HepG2 (cell line): ENCODE results near the gene TAGLN2. TPM values are rescaled to one million over a fixed set of nuclear protein-coding genes. Genes with fewer than 3 reads are reported as not detected.

ENCODE experiments used
- ATAC-seq: fragments of 200-7000 bp; cut with Tn5 transposase; 3 replicates; pipeline ENCODE4 v1.9.1; 2020; ENCODE audit warnings: mild to moderate bottlenecking, moderate library complexity
- BruUV-seq: library from RNA; stranded (reverse); fragments of 400-500 nt; replicated peaks from 2 replicates; lab custom pipeline; 2021; lab: Mats Ljungman, UMichigan
- CTCF ChIA-PET: fragments of 300-600 bp; formaldehyde crosslinking; extraction: SDS; loops from one replicate; lab custom pipeline; 2021; ENCODE audit warnings: low total read pairs, inconsistent platforms, low intra/inter-chr PET ratio; lab: Yijun Ruan, JAX
- POLR2A ChIA-PET: fragments of 350-600 bp; sonication (Branson Sonifier 250); formaldehyde crosslinking; loops from one replicate; lab custom pipeline; 2020; ENCODE audit warnings: antibody characterized with exemption, inconsistent platforms; lab: Yijun Ruan, JAX
- DNase-seq: peaks from one replicate; pipeline ENCODE4 v3.0.0-alpha.2; 2015; ENCODE audit warnings: low spot score
- FAIRE-seq: peaks from 3 replicates; lab custom pipeline; 2011; peaks lifted over from hg19 to GRCh38; lab: Jason Lieb, UNC
- H2AFZ ChIP-seq: one replicate; pipeline ENCODE4 v1.6.1; 2011; ENCODE audit warnings: low read length, inconsistent platforms
- H3K27ac ChIP-seq: fragments of 300-600 bp; 3 replicates; pipeline ENCODE4 v1.8.0; 2011; ENCODE audit warnings: mixed run types, mild to moderate bottlenecking, mixed read lengths, low read length, inconsistent platforms; ENCODE audit not compliant: insufficient read depth; ENCODE audit errors: extremely low read length
- H3K27me3 ChIP-seq, 2 experiments: fragments of 200-600 bp in 1 of 2; 2 replicates in 1 of 2; 3 replicates in 1 of 2; pipeline versions ENCODE4 v1.6.0 to v1.8.0; 2011; ENCODE audit warnings: low read length in 2 of 2, mild to moderate bottlenecking in 2 of 2, moderate library complexity in 2 of 2, inconsistent platforms in 1 of 2; ENCODE audit not compliant: insufficient read depth in 2 of 2, control insufficient read depth in 1 of 2
- H3K36me3 ChIP-seq, 2 experiments: fragments of 200-600 bp in 1 of 2; replicated peaks in 1 of 2; 2 replicates in 1 of 2; 3 replicates in 1 of 2; pipeline versions ENCODE4 v1.5.1 to v1.8.0; 2011; ENCODE audit warnings: low read length in 2 of 2, inconsistent platforms in 1 of 2; ENCODE audit not compliant: insufficient read depth in 2 of 2, control insufficient read depth in 1 of 2
- H3K4me1 ChIP-seq: 2 replicates; pipeline ENCODE4 v1.5.1; 2012; ENCODE audit warnings: low read length, inconsistent platforms; ENCODE audit not compliant: insufficient read depth
- H3K4me2 ChIP-seq: 2 replicates; pipeline ENCODE4 v1.6.0; 2011; ENCODE audit warnings: low read depth, low read length, inconsistent platforms
- H3K4me3 ChIP-seq, 3 experiments: fragments of 200-600 bp in 1 of 3; sonication (generic), shearing (Covaris generic) in 1 of 3; replicated peaks in 1 of 3; 2 replicates each; pipeline ENCODE4 v1.5.1; 2011 to 2016; ENCODE audit warnings: low read length in 3 of 3, inconsistent platforms in 2 of 3, low read depth in 2 of 3, mild to moderate bottlenecking in 2 of 3, control low read depth in 1 of 3, mixed read lengths in 1 of 3; ENCODE audit not compliant: insufficient read depth in 1 of 3
- H3K79me2 ChIP-seq: one replicate; pipeline ENCODE4 v1.6.1; 2011; ENCODE audit warnings: low read length, inconsistent platforms; ENCODE audit not compliant: insufficient read depth
- H3K9ac ChIP-seq: 2 replicates; pipeline ENCODE4 v1.6.0; 2011; ENCODE audit warnings: mild to moderate bottlenecking, low read depth, low read length, inconsistent platforms; ENCODE audit not compliant: insufficient read depth
- H3K9me3 ChIP-seq: 2 replicates; pipeline ENCODE4 v1.5.1; 2012; ENCODE audit warnings: mild to moderate bottlenecking, low read length
- H4K20me1 ChIP-seq: 2 replicates; pipeline ENCODE4 v1.6.0; 2011; ENCODE audit warnings: inconsistent platforms, mild to moderate bottlenecking, low read length, moderate library complexity; ENCODE audit not compliant: insufficient read depth
- BRCA1 ChIP-seq: sonication (generic); formaldehyde crosslinking; IDR thresholded peaks from 2 replicates; pipeline ENCODE4 v1.4.0; 2020; ENCODE audit warnings: missing genetic modification reagents
- HDAC1 ChIP-seq: sonication (generic); formaldehyde crosslinking; IDR thresholded peaks from 2 replicates; pipeline ENCODE4 v1.5.1; 2020; ENCODE audit warnings: mild to moderate bottlenecking, missing genetic modification reagents
- HES4 ChIP-seq: sonication (generic); formaldehyde crosslinking; IDR thresholded peaks from 2 replicates; pipeline ENCODE4 v1.9.0; 2021; ENCODE audit warnings: mild to moderate bottlenecking, missing genetic modification reagents, borderline replicate concordance
- KDM2A ChIP-seq: sonication (generic); formaldehyde crosslinking; IDR thresholded peaks from 2 replicates; pipeline ENCODE4 v1.4.0; 2020; ENCODE audit warnings: low read depth, missing genetic modification reagents, borderline replicate concordance
- NFIC ChIP-seq: IDR thresholded peaks from 2 replicates; pipeline ENCODE4 v1.6.1; 2012; ENCODE audit warnings: mild to moderate bottlenecking, low read length, inconsistent platforms
- RAD21 ChIP-seq: fragments of 450-650 bp; formaldehyde crosslinking; IDR thresholded peaks from 2 replicates; pipeline ENCODE4 v1.5.0; 2020; ENCODE audit warnings: mild to moderate bottlenecking
- RFX1 ChIP-seq: fragments of 450-650 bp; IDR thresholded peaks from 2 replicates; pipeline ENCODE4 v1.6.1; 2017
- SOX13 ChIP-seq, 3 experiments: fragments of 450-650 bp in 1 of 3; sonication (generic) in 1 of 3; formaldehyde crosslinking in 1 of 3; IDR thresholded peaks in 2 of 3; conservative IDR thresholded peaks in 1 of 3; 2 replicates each; pipeline versions ENCODE4 v1.5.0 to v1.6.1; 2016 to 2020; ENCODE audit warnings: antibody characterized with exemption in 1 of 3, mild to moderate bottlenecking in 1 of 3, missing compliant biosample characterization in 1 of 3, missing genetic modification reagents in 1 of 3, moderate library complexity in 1 of 3
- SP5 ChIP-seq: IDR thresholded peaks from 2 replicates; pipeline ENCODE4 v1.6.1; 2016; ENCODE audit warnings: low read depth, borderline replicate concordance
- SSRP1 ChIP-seq: IDR thresholded peaks from 2 replicates; pipeline ENCODE4 v1.6.1; 2016; ENCODE audit warnings: control low read depth
- TAF15 ChIP-seq: fragments of 200-400 bp; formaldehyde crosslinking; IDR thresholded peaks from one replicate; pipeline ENCODE4 v1.6.1; 2018; ENCODE audit warnings: mild to moderate bottlenecking, low read depth, low read length; ENCODE audit not compliant: poor library complexity, severe bottlenecking
- TSC22D2 ChIP-seq: sonication (generic); formaldehyde crosslinking; IDR thresholded peaks from 2 replicates; pipeline ENCODE4 v1.5.1; 2020; ENCODE audit warnings: missing genetic modification reagents, mild to moderate bottlenecking, borderline replicate concordance
- ZNF572 ChIP-seq: sonication (generic); formaldehyde crosslinking; IDR thresholded peaks from 2 replicates; pipeline ENCODE4 v1.5.1; 2020; ENCODE audit warnings: mild to moderate bottlenecking, missing genetic modification reagents
- ZNF775 ChIP-seq: sonication (generic); formaldehyde crosslinking; IDR thresholded peaks from 2 replicates; pipeline ENCODE4 v1.4.0; 2020; ENCODE audit warnings: missing genetic modification reagents, mild to moderate bottlenecking, moderate library complexity, borderline replicate concordance
- ZNF816 ChIP-seq: sonication (generic); formaldehyde crosslinking; IDR thresholded peaks from 2 replicates; pipeline ENCODE4 v1.8.0; 2022; ENCODE audit warnings: missing genetic modification reagents, mild to moderate bottlenecking, borderline replicate concordance
- WGBS: methylation state at CpG from one replicate; pipeline ENCODE4 v1.1.6; 2017; ENCODE audit warnings: low lambda C conversion rate; 5-methylcytosine and 5-hydroxymethylcytosine counted together
- in situ Hi-C: cut with HindIII; loops from 2 replicates; pipeline ENCODE4 v1.10.0; 2017; ENCODE audit warnings: low pct_unique_long_range_greater_than_20kb; ENCODE audit not compliant: extremely low pct_ligation_motif_present
- intact Hi-C: fragments of 100-400 bp; cut with micrococcal nuclease; formaldehyde crosslinking; loops from one replicate; pipeline ENCODE4 v1.10.0; 2022; ENCODE audit not compliant: unreplicated experiment
- polyA plus RNA-seq, 8 experiments: library from polyadenylated mRNA; depleted of rRNA in 3 of 8; stranded (reverse) in 7 of 8; unstranded in 1 of 8; fragments of >200 nt; fragmentation: Illumina TruSeq in 4 of 8; extraction: Trizol in 4 of 8; gene quantifications; 2 replicates each; pipeline versions ENCODE4 v1.2.1 to v1.2.3, GENCODE V29; 2011 to 2016; ENCODE audit warnings: low read depth in 4 of 8, missing spikeins in 1 of 8, mixed read lengths in 1 of 8; ENCODE audit not compliant: insufficient read depth in 1 of 8
- total RNA-seq, 5 experiments: library from RNA; depleted of rRNA; stranded (reverse); fragments of >200 nt; fragmentation: Illumina TruSeq; extraction: Trizol; gene quantifications; 2 replicates each; pipeline ENCODE4 v1.2.3, GENCODE V29; 2016; ENCODE audit warnings: low read depth in 1 of 5
- TF ChIP-seq, protein P1 (sequence below): sonication (generic); formaldehyde crosslinking; IDR thresholded peaks from 2 replicates; pipeline ENCODE4 v1.4.0; 2020; ENCODE audit warnings: mild to moderate bottlenecking, missing genetic modification reagents
- TF ChIP-seq, protein P2 (sequence below): sonication (generic); formaldehyde crosslinking; IDR thresholded peaks from 2 replicates; pipeline ENCODE4 v1.9.0; 2021; ENCODE audit warnings: missing genetic modification reagents, borderline replicate concordance
- TF ChIP-seq, protein P3 (sequence below): sonication (generic); formaldehyde crosslinking; IDR thresholded peaks from 2 replicates; pipeline ENCODE4 v1.5.0; 2020; ENCODE audit warnings: missing genetic modification reagents
- TF ChIP-seq, protein P4 (sequence below): conservative IDR thresholded peaks from 2 replicates; pipeline ENCODE4 v1.6.1; 2018; ENCODE audit warnings: missing genetic modification reagents

The TAGLN2 gene
- total and polyA plus RNA-seq, 2 of the 13 experiments (the other 11 are each of a cell fraction or from before 2014, with no cell fraction given), result 6.7 to 17.2 TPM

DNA sequence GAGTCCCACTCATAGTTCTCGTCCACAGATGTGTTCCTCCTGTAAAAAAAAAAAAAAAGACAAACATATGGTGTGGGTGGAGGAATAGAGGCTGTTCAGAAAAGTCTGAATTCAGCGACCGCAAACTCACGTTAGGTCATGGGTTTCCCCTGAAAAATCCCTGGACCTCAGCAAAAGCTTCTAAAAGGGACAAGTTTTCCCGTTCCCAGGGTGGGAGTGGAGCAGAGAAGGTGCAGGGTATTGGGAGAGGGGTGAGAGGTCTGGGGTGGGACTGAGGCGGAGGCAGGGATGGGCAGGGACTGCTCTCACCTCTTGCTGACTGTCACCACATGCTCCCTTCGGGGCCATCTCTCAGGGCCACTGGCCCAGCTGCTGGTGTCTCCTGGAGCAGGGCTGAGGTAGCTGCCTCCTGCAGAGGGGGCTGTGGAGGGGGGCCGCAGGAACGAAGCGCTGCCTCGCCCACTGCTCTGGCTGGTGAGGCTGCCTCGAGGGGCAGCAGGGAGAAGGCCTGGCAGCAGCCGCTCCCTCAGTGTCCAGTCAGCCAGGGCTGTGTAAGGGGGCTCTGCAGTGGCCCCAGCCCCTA, 2.6 kb upstream of the TAGLN2 start (continued):
- TF ChIP-seq ZNF572 (no peak), HDAC1 (CRISPR knock-in tag) (no peak), RFX1 (no peak), SP5 (no peak)
- TF ChIP-seq, protein P1, sequence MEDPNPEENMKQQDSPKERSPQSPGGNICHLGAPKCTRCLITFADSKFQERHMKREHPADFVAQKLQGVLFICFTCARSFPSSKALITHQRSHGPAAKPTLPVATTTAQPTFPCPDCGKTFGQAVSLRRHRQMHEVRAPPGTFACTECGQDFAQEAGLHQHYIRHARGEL (CRISPR knock-in tag), result no peak
- TF ChIP-seq, protein P2, sequence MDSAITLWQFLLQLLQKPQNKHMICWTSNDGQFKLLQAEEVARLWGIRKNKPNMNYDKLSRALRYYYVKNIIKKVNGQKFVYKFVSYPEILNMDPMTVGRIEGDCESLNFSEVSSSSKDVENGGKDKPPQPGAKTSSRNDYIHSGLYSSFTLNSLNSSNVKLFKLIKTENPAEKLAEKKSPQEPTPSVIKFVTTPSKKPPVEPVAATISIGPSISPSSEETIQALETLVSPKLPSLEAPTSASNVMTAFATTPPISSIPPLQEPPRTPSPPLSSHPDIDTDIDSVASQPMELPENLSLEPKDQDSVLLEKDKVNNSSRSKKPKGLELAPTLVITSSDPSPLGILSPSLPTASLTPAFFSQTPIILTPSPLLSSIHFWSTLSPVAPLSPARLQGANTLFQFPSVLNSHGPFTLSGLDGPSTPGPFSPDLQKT (CRISPR knock-in tag), result no peak

DNA sequence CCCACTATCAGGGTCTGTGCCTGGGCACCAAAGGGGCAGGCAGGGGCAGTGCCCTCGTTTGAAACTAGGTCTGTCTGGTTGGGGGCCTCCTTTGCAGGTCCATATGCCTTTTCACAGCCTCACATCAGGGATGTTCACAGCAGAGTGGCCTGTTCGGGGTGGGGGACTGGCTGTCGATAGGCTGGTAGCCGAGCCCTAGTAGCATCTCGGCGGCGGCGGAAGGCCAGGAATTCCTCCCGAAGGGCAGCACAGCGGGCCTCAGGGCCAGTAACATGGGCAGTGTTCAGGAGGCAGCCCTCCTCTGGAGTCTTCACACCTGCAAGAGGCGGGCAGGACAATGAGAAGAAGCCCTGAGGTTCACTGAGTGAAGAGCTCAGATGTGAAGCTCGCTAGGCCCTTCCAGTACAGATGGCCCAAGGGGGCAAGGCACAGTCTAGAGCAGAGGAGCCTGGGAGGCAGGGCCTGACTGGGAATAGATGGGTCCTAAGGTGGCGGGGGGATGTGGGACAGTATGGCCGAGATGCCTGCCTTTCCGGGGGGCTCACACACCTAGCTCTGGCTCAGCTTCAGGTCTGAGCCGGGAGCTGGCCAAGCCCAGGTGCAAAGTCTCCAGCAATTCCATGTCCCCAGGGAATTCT, 2.0 kb upstream of the TAGLN2 start:
- Histone ChIP-seq H3K79me2 (no peaks in the 10 kb centered on the region), H3K4me1 (peaks cover 38% of the 10 kb centered on the region), H3K4me2 (no peak overlapping the region), H3K27me3 (peaks cover 5 to 38% of the 10 kb centered on the region in 2 experiments), H4K20me1 (no peaks in the 10 kb centered on the region), H3K27ac (no peak overlapping the region), H3K9ac (no peak overlapping the region), H3K36me3 (no peaks in the 10 kb centered on the region), H2AFZ (no peak overlapping the region), H3K9me3 (no peaks in the 10 kb centered on the region), H3K4me3 (no peak overlapping the region)
- in situ Hi-C loops (no loop called here), intact Hi-C loops (no loop called here)
- FAIRE-seq, result no peak
- ChIA-PET CTCF (no interaction called here), POLR2A (no interaction called here)
- DNase-seq, result no peak
- ATAC-seq, result no peak
- BruUV-seq, result no TSS peak
- 42% methylated on average over 15 of the region's 16 CpGs for WGBS
- no peak for TF ChIP-seq RAD21 (CRISPR knock-in tag)
- no peak for TF ChIP-seq SSRP1
- TF ChIP-seq, protein P3, sequence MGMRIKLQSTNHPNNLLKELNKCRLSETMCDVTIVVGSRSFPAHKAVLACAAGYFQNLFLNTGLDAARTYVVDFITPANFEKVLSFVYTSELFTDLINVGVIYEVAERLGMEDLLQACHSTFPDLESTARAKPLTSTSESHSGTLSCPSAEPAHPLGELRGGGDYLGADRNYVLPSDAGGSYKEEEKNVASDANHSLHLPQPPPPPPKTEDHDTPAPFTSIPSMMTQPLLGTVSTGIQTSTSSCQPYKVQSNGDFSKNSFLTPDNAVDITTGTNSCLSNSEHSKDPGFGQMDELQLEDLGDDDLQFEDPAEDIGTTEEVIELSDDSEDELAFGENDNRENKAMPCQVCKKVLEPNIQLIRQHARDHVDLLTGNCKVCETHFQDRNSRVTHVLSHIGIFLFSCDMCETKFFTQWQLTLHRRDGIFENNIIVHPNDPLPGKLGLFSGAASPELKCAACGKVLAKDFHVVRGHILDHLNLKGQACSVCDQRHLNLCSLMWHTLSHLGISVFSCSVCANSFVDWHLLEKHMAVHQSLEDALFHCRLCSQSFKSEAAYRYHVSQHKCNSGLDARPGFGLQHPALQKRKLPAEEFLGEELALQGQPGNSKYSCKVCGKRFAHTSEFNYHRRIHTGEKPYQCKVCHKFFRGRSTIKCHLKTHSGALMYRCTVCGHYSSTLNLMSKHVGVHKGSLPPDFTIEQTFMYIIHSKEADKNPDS (CRISPR knock-in tag), result no peak
- TF ChIP-seq NFIC, result no peak
- TF ChIP-seq, protein P4, sequence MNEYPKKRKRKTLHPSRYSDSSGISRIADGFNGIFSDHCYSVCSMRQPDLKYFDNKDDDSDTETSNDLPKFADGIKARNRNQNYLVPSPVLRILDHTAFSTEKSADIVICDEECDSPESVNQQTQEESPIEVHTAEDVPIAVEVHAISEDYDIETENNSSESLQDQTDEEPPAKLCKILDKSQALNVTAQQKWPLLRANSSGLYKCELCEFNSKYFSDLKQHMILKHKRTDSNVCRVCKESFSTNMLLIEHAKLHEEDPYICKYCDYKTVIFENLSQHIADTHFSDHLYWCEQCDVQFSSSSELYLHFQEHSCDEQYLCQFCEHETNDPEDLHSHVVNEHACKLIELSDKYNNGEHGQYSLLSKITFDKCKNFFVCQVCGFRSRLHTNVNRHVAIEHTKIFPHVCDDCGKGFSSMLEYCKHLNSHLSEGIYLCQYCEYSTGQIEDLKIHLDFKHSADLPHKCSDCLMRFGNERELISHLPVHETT (CRISPR knock-in tag), result no peak
- no peak for TF ChIP-seq TAF15
- TF ChIP-seq SOX13 (IDR thresholded peaks at IDR 0.05), result no peak
- TF ChIP-seq SOX13 (CRISPR knock-in tag; conservative IDR thresholded peaks at IDR 0.05 in 1 of 2, IDR thresholded peaks at IDR 0.05 in 1 of 2), result no peak
- TF ChIP-seq BRCA1, result no peak
- no peak for TF ChIP-seq KDM2A (CRISPR knock-in tag)
- no peak for TF ChIP-seq ZNF816 (CRISPR knock-in tag)
- no peak for TF ChIP-seq TSC22D2 (CRISPR knock-in tag)
- TF ChIP-seq HES4 (CRISPR knock-in tag), result no peak
- no peak for TF ChIP-seq ZNF775
